ENCODE data around the gene KLHL42. TPM values are rescaled to one million over a fixed set of nuclear protein-coding genes. Genes with fewer than 3 reads are reported as not detected.

KLHL42 gene
- total and polyA plus RNA-seq, 2 of the 13 experiments (the other 11 are each of a cell fraction or from before 2014, with no cell fraction given) = 13.5 to 14.0 TPM

DNA sequence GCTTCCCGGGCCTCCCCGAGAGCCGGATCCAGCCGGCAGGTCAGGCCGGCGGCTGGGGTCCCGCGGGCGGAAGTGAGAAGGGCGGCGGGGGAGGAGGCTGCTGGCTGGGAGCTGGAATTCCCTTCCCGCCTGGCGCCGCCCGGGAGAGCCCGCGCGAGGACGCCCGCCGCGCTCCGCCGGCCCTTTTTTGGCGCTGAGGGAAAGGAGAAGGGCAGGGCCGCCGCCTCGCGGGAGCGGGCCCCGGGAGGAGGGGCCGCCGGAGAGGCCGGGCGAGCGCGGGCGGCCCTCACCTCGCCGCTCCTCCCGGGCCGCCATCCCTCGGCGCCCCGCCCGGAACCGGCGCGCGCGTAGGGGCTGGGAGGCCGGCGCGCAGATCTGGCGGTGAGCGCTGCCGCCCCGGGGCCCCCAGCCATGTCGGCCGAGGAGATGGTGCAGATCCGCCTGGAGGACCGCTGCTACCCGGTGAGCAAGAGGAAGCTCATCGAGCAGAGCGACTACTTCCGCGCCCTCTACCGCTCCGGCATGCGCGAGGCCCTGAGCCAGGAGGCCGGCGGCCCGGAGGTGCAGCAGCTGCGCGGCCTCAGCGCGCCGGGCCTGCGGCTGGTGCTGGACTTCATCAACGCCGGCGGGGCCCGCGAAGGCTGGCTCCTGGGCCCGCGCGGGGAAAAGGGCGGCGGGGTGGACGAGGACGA is at the start of gene KLHL42, which contains the start of gene MANSC4 (continued):
- TF ChIP-seq, protein P1, sequence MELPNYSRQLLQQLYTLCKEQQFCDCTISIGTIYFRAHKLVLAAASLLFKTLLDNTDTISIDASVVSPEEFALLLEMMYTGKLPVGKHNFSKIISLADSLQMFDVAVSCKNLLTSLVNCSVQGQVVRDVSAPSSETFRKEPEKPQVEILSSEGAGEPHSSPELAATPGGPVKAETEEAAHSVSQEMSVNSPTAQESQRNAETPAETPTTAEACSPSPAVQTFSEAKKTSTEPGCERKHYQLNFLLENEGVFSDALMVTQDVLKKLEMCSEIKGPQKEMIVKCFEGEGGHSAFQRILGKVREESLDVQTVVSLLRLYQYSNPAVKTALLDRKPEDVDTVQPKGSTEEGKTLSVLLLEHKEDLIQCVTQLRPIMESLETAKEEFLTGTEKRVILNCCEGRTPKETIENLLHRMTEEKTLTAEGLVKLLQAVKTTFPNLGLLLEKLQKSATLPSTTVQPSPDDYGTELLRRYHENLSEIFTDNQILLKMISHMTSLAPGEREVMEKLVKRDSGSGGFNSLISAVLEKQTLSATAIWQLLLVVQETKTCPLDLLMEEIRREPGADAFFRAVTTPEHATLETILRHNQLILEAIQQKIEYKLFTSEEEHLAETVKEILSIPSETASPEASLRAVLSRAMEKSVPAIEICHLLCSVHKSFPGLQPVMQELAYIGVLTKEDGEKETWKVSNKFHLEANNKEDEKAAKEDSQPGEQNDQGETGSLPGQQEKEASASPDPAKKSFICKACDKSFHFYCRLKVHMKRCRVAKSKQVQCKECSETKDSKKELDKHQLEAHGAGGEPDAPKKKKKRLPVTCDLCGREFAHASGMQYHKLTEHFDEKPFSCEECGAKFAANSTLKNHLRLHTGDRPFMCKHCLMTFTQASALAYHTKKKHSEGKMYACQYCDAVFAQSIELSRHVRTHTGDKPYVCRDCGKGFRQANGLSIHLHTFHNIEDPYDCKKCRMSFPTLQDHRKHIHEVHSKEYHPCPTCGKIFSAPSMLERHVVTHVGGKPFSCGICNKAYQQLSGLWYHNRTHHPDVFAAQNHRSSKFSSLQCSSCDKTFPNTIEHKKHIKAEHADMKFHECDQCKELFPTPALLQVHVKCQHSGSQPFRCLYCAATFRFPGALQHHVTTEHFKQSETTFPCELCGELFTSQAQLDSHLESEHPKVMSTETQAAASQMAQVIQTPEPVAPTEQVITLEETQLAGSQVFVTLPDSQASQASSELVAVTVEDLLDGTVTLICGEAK (IDR thresholded peaks at IDR 0.05) = no peak
- TF ChIP-seq, protein P1 (CRISPR knock-in tag; IDR thresholded peaks at IDR 0.05) = peak; percentile 56; the same call in 1 of the 2 replicates
- TF ChIP-seq ERF (CRISPR knock-in tag; IDR thresholded peaks at IDR 0.05) (peak; percentile 21; the same call in 1 of the 2 replicates), GFI1 (CRISPR knock-in tag; IDR thresholded peaks at IDR 0.05; ENCODE audit: borderline replicate concordance) (0 out of 2 replicates have a peak, but pooled peaks have one; percentile 17), ZNF232 (CRISPR knock-in tag; IDR thresholded peaks at IDR 0.05; ENCODE audit: borderline replicate concordance) (peak; percentile 54; the same call in 1 of the 2 replicates), DNMT1 (CRISPR knock-in tag; IDR thresholded peaks at IDR 0.05) (peak; percentile 60; the same call in 1 of the 2 replicates), KMT2B (CRISPR knock-in tag; IDR thresholded peaks at IDR 0.05) (peak; percentile 13; the same call in 1 of the 2 replicates), KAT8 (CRISPR knock-in tag; IDR thresholded peaks at IDR 0.05) (no peak)
- TF ChIP-seq, protein P2, sequence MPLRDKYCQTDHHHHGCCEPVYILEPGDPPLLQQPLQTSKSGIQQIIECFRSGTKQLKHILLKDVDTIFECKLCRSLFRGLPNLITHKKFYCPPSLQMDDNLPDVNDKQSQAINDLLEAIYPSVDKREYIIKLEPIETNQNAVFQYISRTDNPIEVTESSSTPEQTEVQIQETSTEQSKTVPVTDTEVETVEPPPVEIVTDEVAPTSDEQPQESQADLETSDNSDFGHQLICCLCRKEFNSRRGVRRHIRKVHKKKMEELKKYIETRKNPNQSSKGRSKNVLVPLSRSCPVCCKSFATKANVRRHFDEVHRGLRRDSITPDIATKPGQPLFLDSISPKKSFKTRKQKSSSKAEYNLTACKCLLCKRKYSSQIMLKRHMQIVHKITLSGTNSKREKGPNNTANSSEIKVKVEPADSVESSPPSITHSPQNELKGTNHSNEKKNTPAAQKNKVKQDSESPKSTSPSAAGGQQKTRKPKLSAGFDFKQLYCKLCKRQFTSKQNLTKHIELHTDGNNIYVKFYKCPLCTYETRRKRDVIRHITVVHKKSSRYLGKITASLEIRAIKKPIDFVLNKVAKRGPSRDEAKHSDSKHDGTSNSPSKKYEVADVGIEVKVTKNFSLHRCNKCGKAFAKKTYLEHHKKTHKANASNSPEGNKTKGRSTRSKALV (CRISPR knock-in tag; IDR thresholded peaks at IDR 0.05) = peak; percentile 84; the same call in 1 of the 2 replicates
- TF ChIP-seq, protein P3, sequence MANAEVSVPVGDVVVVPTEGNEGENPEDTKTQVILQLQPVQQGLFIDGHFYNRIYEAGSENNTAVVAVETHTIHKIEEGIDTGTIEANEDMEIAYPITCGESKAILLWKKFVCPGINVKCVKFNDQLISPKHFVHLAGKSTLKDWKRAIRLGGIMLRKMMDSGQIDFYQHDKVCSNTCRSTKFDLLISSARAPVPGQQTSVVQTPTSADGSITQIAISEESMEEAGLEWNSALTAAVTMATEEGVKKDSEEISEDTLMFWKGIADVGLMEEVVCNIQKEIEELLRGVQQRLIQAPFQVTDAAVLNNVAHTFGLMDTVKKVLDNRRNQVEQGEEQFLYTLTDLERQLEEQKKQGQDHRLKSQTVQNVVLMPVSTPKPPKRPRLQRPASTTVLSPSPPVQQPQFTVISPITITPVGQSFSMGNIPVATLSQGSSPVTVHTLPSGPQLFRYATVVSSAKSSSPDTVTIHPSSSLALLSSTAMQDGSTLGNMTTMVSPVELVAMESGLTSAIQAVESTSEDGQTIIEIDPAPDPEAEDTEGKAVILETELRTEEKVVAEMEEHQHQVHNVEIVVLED (CRISPR knock-in tag; IDR thresholded peaks at IDR 0.05; ENCODE audit: borderline replicate concordance) = no peak
- TF ChIP-seq, protein P4, sequence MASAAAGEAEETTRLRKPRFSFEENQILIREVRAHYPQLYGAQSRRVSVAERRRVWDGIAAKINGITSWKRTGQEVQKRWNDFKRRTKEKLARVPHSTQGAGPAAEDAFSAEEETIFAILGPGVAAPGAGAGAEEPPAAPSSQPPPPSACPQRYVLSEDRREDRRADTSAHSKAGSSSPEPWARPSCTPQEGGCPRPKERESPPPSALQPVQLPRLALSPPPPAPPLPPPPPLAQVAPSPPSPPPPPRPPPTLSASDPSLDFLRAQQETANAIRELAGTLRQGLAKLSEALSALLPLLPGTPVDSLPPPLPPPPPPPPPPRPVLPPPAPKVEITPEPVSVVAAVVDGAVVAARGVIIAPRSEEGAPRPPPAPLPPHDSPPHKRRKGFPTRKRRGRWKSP (CRISPR knock-in tag; IDR thresholded peaks at IDR 0.05) = peak; percentile 45; the same call in 1 of the 2 replicates
